Stimulated activated CD4-positive, alpha-beta T cell treated with anti-CD3 and anti-CD28 coated beads, Interleukin-1b, Interleukin-23, amount 100 ng/mL, for 1 hour (primary cell): ENCODE measurements around the gene PRCD.
"Not testable (repeated sequence)": the region's sequence is repeated elsewhere in the genome, so short reads cannot be mapped to it uniquely, and the experiment has no call there.

Source experiments
- DNase-seq, 2 donors: peaks; one replicate each; pipeline ENCODE4 v3.0.0-alpha.2; 2020; ENCODE audit warnings: low read depth in 2 of 2

Gene PRCD

DNA sequence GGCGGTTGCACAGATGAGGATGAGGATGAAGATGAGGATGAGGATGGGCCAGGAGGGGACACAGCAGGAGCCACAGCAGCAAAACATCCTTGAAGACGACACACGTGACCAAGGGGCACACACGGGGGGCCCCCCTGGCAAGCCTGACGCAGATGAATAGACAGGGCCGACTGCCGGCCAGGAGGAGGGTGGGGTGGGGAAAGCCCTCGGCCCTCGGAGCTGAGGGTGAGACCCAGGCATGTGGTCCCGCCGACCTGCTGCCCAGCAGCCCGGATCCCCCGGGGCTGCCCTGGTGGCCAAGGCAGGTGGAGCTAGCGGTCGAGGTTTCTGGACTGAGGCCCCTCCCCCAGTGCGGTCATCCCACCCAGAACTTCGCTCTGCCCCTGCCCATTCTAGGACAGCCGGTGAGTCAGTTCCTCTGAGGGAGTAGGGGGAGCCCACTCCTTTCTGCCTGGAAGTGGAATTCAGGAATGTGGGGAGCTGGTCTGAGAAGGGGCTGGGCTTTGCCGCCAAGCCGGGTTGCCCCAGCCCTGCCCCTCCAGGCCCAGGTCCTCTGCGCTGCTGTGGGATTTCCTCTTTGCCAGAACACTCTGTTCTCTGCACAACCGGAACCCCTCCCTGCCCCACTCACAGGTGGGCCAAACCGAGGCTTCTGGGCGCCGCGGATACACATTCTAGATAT is 12.3 kb upstream of the PRCD start:
- no peak for DNase-seq

DNA sequence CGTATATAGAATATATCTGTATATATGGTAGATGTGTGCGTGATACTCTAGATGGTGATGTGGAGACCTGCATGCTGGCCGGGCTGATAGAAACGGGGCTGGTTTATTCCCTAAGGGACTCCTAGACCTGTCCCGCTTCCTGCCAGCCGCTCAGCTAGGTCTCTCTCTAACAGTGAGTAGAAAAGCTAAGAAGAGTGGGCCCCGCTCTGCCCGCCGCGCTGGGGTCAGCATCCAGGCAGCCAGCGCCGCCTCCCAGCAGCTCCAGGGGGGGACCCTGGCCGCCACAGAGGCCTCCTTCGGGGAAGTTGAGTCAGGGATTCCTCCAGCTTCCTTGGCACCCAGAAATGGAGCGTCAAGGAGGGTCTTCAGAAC is 11.7 kb upstream of the PRCD start:
- no peak for DNase-seq

- no peak for DNase-seq
These were observed 11.2 kb upstream of the PRCD start for GRCh38 chr17:76528528-76529223.

- no peak for DNase-seq
These were observed 10.4 kb upstream of the PRCD start for GRCh38 chr17:76529224-76530094.

- DNase-seq = no peak
These were observed 9.6 kb upstream of the PRCD start for GRCh38 chr17:76530095-76530723.

DNA sequence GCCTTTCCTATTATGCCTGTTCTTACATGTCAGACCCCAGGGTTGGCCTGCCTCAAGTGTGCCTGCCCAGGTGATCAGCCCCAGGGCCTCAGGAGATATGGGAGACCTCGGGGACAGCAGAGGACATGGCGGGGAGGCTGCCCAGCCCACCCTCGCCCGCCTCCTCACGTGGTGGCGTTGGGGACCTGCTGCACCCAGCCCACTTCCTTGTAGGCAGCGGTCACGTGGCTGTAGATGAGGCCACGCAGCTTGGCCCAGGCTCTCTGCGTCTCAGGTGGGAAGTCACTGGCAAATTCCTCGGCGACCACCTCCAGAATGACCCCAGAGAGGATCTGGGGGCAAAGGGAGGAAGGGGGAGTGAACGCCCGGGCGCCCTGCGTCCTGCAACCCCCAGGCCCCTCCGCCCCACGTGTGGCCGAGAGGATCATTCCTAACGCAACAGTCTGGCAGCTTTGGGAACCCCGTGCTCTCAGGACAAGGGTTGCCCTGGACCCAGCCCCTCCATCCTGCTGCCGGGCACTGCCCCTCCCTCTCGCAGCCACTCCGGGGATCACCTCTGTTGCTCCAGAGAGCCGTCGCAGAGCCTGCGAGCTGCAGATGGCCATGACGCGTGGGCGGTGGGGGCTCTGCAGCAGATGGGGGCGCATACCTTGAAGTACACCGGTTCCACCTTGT is 8.9 kb upstream of the PRCD start:
- DNase-seq = no peak

- no peak for DNase-seq
These were observed 8.3 kb upstream of the PRCD start for GRCh38 chr17:76531486-76532038.

DNA sequence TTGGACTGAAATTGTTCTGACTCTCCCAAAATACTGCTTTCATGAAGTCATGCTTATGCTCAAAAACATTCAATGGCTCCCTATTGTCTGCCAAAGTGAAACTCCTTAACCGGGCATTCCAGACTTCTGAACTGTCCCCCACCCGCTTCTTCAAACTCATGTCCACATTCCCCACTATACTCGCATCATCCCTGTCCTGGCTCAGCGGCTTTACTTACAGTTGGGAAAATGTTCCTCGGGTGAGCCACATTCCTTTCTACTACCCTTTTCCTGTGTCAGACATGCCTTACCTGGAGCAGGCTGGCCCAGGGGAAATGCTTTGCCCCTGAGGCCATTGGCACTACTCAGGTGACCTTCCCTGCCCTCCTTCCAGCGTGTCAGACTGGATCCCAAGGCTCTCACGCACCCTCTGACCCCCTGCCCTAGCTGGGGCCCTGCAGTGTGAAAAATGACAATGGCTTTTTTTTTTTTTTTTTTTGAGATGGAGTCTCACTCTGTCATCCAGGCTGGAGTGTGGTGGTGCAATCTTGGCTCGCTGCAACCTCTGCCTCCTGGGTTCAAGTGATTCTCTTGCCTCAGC is 7.7 kb upstream of the PRCD start:
- DNase-seq = no peak

GRCh38 chr17:76533640-76534359 is 6.0 kb upstream of the PRCD start:
- DNase-seq = not testable (repeated sequence)

DNA sequence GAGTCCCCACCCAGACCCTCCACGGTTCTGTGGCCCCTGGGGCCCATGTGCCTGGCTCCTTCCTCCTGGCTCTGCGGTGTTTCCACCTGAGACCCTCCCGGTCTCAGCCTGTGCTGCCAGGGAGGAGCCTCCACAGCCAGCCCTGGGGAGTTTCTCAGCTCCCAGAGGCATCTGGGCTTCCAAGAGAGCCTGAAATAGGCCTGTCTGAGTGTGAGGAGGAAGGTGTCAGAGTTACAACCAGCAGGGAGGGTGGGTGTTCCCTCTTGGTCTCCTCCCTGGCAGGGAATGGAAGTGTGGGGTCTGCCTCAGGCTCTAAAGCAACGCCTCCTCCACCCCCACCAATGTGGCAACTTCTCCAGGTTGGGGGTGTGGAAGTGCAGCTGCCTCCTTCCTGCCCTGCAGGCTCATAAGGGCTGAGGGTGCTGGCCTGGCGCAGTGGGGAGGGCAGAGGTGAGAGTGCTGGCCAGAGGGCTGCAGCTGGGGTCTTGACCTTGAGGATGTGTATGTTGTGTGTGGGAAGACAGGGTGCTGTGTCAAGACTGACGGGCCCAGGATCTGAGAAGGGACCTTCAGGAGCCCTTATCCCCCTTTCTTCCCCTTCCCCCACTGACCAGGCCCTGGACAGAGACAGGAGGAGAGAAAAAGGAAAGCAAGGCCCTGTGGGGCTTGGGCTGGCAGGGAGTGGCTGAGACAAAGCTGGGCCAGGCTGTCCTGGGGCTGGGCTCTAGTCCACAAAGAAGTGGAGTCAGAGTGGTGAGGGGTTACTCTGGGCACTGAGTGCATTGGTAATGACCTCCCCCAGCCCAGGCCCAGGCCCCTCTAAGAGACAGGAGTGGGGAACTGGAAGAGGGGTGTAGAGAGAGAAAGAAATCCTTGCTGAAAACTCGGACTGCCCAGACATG is 4.8 kb upstream of the PRCD start:
- no peak for DNase-seq

DNA sequence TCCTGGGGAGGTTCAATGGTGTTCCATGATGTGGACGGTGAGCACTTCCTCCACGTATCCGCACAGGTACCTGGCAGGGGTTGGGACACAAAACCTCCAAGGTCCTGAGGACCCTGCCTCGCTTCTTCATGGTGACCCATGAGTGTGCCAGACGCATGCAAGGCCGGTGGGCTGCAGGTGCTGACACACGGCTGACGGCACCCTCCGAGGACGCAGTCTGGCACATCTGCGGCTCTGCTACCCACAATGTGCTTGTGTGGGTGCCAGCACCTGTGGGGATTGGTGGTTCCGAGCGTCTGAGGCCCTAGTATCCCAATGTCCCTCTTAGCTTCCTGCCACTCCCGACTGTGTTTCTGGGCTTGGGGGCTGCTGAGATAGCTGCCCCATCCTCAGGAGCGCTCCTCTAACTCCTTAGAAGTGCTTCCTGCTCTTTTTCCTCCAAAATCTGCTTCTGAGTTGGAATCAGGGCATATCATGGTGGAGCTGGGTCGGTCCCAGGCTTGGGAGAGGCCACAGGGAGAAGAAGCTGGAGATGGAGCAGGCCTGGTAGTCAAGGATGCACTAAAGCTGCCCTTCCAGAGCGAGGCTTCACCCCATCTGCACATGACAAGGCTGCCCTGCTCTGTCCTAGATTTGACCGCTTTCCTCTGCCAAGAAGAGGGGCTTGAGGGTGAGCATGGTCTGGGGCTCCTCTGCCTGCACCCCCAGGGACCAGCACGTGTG is 3.9 kb upstream of the PRCD start:
- DNase-seq = no peak

DNA sequence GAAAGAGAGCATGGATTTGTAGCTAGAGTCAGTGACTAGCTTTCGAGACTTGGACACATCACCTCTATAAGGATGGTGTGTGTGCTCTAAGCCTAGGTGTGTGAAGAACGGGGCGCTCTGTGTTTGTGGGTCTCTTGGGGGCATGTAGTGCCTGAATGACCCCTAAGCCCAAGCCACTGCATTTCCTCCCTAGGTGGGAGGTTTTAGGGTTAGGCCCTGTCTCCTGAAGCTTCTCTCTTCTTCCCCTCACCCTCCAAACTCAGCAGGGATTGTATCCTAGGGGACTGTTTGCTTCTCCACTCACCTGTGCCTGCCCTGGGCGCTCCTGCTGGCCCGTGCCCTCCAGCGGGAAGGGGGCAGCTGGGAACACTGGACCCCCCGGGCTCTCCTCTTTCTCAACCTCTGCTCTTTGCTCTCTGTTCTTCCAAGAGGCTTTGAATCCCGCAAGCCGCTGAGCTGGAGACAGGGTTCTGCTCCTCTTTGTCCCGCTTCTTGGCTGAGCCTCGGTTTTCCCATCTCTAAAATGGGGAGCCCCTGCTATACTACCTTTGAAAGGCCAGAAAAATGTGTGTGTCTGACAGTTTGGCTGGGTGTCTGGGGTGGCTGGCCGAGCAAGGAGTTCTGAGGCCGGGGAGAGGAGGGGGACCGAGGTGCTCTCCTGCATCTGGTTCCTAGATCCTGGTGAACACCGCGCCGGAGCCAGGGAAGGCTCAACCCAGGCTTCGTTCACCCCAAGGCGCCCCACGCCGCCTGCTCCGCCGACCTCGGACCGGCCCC is 3.1 kb upstream of the PRCD start:
- no peak for DNase-seq

GRCh38 chr17:76537288-76537577 is 2.6 kb upstream of the PRCD start:
- DNase-seq = no peak

DNA sequence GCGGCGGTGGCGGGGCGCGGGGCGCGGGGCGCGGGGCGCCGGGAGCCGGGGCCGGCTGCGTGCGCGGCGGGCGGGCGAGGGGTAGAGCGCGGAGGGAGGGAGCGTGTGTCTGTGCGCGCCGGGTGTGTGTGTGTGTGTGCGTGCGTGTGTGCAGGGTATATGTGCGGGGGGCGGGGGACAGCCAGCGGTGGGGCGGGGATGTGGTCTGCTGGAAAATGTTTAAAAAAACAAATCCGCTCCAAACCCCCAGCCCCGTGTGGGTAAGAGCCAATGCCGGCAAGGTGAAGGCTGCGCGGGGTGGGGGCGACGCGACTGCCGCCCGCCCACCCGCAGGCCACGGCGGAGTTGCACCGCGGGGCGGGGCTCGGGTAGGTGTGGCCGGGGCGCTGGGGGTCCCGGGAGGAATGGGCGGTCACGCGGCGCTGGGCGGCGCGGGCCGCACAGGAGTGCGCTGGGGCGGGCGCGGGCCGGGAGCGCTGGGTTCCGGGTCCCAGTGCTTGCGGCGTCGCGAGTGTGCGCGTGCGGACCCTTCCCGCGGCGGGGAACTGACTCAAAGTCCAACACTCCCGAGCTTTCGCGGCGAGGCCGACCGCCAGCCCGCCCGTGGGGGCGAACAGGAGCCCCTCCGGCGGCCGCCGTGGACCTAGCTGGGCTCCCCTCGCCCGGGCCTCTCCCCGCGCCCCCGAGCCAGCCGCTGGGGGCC is 2.1 kb upstream of the PRCD start, which contains the start of gene CYGB:
TSS of gene CYGB (minus strand) at position 132 of the 703 bp plus-strand sequence. CDS start 167 bp downstream, outside the sequence.
- DNase-seq = no peak

DNA sequence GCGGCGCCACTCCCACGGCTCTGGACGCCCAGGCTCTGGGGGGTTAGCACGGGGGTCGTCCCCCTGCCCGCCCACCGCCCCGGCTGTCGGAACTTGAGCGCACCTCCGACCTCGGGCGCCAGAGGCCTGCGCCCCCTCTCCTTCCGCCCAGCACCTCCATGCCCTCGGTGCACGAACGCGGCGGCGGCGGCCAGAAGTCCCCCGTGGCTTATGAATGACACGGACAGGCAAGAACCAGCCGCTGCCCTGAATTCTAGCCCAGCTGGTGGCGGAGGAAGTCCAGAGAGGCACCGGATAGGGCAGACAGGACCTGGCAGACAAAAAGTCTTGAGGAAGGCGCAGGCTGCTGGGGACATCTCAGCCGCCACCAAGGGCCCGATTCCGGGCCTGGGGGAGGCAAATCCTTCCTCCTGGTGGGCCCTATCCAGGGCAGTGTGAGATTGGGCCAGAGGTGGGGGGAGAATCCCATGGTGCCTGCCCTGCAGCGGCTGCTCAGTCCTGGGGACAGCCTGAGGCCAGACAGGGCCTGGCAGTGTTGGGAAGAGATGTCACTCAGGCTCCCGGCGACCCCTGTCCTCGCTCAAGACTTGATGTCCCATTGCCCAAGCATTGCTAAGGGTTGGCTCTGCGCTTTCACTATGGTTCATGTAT is 1.4 kb upstream of the PRCD start:
- DNase-seq = no peak

- no peak for DNase-seq
These were observed 788 bp upstream of the PRCD start for GRCh38 chr17:76538941-76539570.
